GM19455 (cell line): ENCODE results near the gene SLC27A3.
"Not testable (repeated sequence)": the region's sequence is repeated elsewhere in the genome, so short reads cannot be mapped to it uniquely, and the experiment has no call there.

Experiments used
- ATAC-seq: cut with Tn5 transposase; IDR thresholded peaks from one replicate; pipeline ENCODE4 v1.9.1; 2021; ENCODE audit not compliant: unreplicated experiment

SLC27A3 gene

DNA sequence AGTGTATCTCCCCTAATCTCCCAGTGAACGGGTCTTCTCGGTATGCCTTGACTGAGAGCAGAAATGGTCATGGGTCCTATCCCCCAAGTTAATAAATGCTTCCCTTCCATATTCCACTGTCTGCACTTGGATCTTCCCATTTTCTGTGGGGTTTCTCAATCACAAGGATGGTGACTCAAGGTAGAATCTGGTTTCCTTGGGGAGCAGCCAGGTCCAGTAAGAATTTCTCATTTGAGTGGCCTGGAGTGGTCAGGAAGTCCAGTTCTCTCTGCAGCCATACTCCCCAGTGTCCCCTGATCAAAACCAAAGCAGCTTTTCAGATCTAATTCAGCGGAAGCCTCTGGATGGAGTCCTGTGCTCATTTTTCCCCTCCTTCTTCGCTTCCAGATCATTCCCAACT, 14.8 kb upstream of the SLC27A3 start:
- no peak for ATAC-seq

DNA sequence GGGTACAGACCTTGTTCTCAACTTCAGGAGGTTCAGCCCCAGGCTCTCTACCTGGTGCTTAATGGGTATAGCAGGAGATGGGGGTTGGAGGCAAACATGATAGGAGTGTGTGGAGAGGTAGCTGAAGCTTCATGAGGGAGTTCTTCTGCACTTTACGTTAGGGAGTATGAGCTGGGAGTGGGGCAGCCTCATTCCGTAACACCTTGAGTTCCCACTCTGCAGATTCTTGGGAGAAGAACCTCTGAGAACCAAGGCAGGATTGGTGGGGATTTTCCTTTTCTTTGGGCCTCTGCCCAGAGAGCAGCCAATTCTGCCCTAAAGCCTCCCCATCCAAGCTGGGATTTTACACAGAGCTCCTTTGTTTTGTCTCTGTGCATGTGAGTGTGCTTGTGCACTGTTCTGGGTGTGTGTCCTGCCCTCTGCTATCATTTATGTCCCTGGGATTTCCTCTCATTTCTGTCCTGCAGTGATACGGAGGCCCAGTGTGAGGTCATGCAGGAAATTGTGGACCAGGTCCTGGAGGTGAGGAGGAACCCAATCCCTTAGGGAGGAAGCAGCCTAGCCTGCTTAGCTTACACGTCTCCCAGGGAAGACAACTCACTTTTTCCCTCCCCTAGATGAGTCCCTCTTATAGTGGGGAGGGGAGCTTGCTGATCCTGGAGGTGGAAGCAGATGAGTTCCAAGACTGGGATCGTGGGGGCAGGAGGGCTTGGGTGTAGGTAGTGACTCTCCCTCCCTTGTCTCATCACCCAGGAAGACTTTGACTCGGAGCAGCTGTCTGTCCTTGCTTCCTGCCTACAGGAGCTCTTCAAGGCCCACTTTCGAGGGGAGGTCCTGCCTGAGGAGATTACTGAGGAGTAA, 11.6 kb upstream of the SLC27A3 start:
- no peak for ATAC-seq

DNA sequence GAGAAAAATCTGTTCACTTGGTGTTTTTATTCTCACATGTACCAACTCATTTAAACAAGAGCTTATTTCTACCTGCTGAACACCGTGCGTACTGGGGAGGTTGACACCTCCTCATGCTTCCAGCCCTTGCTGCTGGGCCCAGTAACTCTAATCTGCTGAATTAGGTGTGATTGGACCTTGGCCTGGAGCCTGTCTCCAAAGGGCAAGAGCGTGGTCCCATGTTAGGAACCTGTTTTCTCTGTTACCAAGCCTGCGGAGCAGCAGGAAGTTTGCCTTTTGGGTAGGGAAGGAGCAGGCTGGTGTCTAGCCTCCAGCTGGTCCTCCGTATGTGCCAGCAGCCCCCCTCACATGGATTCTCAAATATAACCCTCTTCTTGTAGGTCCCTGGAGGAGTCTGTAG, 10.9 kb upstream of the SLC27A3 start:
- ATAC-seq = no peak

DNA sequence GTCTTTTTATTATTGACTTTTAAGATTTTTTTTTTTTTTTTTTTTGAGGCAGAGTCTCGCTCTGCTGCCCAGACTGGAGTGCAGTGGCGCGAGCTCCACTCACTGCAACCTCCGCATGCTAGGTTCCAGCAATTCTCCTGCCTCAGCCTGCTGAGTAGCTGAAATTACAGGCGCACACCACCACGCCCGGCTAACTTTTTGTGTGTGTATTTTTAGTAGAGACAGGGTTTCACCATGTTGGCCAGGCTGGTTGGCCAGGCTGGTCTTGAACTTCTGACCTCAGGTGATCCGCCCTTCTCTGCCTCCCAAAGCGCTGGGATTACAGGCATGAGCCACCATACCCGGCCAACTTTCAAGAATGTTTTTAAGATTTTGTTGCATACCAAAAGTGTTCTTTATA, 8.5 kb upstream of the SLC27A3 start:
- ATAC-seq = not testable (repeated sequence)

DNA sequence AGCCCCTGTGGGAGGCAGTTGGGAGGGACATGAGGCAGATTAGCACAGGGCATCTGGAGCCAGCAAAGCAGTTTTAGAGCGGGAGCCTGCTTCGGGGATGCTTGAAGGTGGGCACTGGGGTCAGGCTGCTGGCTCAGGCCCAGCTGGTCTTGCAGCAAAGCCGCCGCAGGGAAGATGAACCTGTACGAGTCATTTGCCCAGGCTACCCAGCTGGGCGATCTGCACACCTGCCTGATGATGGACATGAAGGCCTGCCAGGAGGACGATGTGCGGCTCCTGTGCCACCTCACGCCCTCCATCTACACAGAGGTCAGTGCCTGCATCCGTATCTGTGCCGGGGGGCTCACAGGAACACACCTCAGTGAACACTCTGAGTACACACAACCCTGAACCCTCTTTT, 7.7 kb upstream of the SLC27A3 start:
- no peak for ATAC-seq

DNA sequence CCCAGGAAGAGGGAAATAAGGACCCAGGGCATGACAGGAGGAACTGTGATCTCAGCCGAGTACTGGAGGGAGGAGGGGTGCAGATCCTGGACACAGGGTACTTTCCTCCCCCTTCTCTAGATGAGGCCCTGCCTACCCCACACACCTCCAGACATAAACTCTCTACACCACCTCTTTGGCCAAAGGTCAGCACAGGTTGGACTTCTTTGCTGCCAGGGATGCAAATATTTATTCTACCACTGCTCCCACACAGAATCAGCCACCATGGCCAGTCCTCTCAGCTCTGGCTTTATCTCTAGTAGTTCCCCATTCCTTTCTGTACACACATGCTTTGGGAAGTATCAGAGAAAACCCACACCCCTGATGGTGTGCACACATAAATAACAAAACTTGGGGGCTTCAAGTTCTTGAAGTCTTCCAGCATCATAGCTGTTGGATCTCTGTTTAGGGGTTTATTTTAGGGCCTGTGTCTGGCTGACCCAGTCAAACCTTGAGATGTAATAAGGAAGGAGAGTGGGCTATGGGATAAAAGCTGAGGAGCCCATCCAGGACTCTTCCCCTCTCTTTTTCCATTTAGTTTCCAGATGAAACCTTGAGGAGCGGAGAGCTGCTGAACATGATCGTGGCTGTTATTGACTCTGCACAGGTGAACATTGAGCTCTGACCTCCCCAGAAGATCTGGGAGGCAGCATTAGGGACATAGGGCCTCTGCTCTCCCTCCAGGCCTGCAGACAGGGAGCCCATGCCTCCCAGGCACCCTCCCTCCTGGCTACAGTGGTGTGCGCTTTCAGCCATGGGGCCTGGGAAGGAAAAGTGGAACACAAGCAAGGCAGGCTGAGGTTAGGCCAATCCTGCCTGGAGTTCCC, 6.7 kb upstream of the SLC27A3 start:
- no peak for ATAC-seq

DNA sequence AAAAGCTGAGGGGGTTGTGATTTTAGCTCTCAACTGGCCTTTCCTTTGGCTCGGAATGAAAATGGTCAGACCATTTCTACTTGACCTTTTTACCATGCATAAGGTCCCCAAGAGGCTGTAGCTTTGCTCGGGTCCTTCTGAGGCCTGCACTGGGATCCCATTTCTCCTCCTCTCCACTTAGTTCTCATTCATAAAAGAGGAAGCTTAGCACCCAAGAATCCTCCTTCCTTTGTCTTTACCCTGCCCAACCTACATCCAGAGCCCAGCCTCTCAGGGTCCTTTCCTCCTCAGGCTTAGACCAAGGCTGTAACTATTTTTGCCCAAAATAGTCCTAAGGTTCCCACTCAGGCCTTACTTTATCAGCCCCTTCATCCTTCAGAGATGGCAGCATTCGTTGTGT, 6.0 kb upstream of the SLC27A3 start:
- no peak for ATAC-seq

DNA sequence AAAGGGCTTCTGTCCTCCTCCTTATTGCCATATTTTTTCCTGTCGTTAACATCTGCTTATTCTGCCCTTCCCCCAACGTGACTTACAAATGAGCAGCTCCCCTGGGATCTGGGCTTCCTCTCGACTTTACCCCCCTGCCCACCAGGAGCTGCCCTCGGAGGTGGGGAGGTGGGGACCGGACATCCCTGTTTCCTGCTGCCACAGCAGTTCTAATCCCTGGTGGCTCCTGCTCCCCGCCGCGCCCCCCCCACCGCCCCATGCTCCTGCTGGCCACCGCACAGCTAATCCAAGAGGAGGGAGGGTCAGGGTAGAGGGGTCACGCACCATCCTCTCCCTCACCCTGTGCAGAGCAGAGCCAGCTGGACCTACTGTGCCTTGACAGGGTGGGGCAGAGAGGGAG, 4.4 kb upstream of the SLC27A3 start:
- no peak for ATAC-seq

DNA sequence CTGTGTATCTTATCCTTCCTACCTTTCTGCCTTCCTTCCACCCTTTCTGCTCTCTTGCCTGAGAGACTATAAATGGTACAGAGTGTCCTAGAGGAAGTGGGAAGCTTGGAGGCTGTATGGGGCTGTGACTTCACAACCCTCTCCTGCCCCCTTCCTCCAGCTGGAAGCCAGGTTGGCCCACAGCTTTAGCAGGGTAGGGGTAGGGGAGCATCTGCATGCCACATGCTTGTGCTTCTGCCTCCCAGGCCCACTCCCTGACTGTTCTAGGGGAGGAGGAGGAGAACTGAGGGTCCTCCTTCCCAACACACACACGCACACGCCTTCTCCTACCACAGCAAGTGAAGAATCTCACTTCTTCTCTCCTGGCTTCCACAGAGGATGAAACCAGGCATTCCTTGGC, 3.9 kb upstream of the SLC27A3 start:
- ATAC-seq = no peak

DNA sequence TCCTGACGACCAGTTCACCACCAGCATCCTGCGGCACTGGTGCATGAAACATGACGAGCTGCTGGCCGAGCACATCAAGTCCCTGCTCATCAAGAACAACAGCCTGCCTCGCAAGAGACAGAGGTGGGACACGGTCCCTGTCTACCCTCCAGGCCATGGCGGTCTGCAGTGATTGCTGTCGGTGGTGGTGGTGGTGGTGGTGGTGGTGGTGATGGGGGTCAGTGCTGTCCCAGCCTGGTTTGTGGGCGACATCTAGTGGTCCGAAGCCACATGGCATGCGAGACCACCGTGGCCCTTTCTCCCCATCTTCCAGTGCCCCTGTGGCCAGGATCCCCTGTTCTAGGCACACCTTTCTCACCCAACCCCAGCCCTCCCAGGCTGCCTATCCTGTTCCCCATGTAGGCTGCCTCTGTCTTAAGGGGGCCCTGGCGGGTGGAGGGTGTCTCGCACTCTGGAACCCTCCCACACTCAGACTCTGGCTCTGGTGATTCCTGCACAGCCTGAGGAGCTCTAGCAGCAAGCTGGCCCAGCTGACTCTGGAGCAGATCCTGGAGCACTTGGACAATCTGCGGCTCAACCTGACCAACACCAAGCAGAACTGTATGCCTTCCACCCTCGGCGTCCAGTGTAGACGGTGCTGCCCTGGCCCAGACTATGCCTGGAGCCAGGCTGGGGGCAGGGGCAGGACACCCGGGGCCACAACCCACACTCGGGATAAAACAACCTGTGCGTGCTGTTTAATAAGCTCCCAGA, 3.2 kb upstream of the SLC27A3 start:
- no peak for ATAC-seq

DNA sequence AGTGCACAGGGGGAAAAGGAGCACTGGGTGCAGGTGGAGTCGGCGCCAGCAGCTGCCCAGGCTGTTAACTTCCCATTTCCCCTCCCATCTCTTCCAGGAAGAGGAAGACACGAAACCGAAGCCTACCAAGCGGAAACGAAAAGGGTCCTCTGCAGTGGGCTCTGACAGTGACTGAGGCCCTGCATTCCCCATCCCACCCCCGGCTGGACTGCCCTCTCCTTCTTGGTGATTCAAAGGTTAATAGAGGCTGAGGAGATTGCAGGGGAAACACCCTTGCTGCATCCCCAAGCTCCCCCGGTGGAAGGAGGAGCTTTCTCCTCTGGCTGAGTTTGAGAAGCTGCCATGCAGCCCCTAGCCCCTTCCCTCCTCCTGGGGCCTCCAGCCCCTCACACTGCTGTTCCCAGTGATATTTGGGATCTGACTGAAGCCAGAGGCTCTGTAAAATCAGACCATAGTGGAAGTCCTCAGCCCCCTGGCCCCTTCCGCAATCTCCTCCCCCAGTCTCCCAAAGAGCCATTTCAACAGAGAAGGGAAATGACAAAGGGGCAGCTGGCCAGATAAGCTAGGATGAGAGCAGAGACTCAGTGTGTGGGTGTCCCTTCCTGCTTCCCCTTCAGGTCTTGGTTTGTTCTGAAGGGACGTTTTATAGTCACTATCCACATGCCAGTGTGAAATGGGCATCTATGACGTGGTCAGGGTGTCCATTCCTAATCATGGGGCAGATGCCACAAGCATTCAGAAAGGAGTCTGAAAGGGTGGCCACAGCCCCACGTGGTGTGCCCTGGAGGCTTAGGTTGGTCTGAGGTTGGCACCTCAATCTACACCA, 1.9 kb upstream of the SLC27A3 start:
- no peak for ATAC-seq

DNA sequence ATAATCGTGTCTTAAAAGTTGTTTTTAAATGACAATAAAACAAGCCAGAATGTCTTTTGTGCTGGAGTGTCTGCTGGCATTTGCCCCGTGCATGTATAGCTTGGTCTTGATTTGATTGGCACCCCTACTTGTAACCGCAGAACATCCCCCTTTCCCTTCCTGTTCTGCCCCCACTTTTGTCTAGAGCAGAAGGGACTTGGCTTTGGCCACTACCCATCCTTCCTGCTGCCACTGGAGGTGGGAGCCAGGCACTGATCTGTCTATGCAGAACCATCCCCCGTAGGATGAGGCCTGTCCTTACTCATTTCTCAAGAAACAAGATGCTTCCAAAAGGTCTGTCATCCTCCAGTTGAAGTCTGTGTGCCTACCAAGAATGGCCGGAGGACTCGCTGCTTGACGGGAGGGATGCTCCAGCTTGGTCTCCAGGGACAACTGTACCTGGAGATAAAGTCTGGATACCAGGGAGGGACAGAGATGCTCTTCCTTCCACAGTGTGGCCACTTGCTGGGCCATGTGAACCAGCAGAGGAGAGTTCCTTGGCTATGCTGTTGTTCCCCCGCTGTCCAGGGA, 1.1 kb upstream of the SLC27A3 start:
- ATAC-seq = no peak

DNA sequence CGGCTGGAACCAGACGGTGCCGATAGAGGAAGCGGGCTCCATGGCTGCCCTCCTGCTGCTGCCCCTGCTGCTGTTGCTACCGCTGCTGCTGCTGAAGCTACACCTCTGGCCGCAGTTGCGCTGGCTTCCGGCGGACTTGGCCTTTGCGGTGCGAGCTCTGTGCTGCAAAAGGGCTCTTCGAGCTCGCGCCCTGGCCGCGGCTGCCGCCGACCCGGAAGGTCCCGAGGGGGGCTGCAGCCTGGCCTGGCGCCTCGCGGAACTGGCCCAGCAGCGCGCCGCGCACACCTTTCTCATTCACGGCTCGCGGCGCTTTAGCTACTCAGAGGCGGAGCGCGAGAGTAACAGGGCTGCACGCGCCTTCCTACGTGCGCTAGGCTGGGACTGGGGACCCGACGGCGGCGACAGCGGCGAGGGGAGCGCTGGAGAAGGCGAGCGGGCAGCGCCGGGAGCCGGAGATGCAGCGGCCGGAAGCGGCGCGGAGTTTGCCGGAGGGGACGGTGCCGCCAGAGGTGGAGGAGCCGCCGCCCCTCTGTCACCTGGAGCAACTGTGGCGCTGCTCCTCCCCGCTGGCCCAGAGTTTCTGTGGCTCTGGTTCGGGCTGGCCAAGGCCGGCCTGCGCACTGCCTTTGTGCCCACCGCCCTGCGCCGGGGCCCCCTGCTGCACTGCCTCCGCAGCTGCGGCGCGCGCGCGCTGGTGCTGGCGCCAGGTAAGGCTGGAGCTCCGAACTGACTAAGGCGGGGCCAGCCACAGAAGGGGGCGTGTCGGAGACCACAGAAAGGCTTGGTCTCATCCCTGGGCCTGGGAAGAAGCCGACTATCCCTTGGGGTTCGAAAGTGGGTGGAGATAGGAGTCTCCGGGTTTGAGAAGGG, 486 bp downstream of the SLC27A3 start:
- peak; percentile 53 for ATAC-seq

DNA sequence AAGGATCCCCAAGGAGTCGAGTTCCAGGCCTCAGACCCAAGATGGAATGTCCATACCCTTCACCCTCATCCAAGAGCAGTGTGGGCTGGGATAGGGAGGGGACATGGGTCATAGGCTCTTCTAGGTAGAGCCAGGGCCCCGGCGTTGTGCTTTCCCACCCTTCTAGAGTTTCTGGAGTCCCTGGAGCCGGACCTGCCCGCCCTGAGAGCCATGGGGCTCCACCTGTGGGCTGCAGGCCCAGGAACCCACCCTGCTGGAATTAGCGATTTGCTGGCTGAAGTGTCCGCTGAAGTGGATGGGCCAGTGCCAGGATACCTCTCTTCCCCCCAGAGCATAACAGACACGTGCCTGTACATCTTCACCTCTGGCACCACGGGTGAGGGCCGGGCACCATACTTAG, 1.1 kb downstream of the SLC27A3 start:
- ATAC-seq = no peak

DNA sequence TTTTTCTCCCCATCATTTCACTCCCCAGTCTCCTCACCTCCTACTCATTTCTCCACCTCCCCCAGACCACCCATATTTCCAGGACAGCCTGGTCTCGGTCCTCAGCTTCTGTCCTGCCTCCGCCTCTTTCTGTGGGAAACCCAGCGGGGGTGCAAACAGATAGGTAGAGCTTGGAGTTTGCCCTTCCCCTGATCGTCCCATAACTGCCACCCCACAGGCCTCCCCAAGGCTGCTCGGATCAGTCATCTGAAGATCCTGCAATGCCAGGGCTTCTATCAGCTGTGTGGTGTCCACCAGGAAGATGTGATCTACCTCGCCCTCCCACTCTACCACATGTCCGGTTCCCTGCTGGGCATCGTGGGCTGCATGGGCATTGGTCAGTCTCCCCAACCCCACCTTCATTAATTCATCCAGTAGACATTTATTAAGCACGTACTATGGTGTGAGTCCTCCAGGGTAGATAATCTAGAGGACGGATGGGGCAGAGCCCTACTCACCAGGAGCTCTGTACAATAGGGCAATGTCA, 1.7 kb downstream of the SLC27A3 start:
- no peak for ATAC-seq

DNA sequence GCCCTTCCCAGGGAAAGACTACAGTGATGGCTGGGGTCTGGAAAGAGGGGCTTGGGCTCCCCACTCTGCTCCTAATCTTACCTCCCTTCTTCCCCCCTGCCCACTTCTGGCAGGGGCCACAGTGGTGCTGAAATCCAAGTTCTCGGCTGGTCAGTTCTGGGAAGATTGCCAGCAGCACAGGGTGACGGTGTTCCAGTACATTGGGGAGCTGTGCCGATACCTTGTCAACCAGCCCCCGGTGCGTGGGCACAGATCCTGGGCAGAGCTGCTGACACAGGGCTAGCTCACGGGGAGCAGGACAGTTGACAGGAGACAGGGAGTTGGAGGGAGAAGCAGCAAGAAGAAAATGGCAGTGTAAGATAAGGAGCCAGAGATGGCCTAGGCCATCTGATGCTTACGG, 2.4 kb downstream of the SLC27A3 start:
- no peak for ATAC-seq

DNA sequence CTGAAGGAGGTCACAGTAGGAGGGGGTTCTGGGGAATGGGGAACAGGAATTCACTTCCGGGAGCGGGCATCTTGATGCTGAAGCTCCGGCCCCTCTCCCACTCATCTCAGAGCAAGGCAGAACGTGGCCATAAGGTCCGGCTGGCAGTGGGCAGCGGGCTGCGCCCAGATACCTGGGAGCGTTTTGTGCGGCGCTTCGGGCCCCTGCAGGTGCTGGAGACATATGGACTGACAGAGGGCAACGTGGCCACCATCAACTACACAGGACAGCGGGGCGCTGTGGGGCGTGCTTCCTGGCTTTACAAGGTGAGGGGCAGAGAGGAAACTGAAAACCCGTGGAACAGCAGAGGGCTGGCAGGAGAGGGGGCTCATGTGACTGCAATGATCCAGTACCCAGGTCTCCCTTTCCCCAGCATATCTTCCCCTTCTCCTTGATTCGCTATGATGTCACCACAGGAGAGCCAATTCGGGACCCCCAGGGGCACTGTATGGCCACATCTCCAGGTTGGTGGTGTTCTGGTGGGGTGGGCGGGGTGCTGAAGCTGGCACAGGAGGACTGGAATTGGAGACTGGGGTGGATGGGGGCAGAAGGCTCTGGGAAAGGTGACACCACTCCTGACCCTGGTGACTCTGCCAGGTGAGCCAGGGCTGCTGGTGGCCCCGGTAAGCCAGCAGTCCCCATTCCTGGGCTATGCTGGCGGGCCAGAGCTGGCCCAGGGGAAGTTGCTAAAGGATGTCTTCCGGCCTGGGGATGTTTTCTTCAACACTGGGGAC, 3.0 kb downstream of the SLC27A3 start:
- ATAC-seq = no peak

DNA sequence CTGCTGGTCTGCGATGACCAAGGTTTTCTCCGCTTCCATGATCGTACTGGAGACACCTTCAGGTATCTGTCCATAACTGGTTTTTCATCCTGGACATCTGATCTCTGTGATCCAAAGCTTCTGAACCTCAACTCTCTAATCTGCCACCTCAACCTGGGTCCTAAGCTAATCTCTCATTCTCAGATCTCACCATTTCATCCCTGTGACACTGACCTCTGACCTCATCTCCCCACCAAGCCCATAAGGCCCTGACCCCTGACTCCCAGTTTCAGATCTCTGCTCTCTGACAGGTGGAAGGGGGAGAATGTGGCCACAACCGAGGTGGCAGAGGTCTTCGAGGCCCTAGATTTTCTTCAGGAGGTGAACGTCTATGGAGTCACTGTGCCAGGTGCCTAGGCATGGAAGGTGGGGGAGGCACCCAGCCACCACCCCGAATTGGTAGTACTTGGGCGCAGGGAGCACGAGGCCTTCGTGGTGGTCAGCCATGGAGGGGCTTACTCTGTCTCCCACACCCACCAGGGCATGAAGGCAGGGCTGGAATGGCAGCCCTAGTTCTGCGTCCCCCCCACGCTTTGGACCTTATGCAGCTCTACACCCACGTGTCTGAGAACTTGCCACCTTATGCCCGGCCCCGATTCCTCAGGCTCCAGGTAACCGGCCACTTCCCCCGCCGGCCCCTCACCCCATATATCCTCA, 3.8 kb downstream of the SLC27A3 start:
- no peak for ATAC-seq
